Stimulated activated CD4-positive, alpha-beta T cell treated with anti-CD3 and anti-CD28 coated beads, Interleukin-2, amount 100 ng/mL, for 4 hours (primary cell): ENCODE measurements around the gene AP1S2.
"Not testable (repeated sequence)": the region's sequence is repeated elsewhere in the genome, so short reads cannot be mapped to it uniquely, and the experiment has no call there.

Experiments
- DNase-seq: peaks from one replicate; pipeline ENCODE4 v3.0.0-alpha.2; 2020; ENCODE audit warnings: low read depth

AP1S2 gene

DNA sequence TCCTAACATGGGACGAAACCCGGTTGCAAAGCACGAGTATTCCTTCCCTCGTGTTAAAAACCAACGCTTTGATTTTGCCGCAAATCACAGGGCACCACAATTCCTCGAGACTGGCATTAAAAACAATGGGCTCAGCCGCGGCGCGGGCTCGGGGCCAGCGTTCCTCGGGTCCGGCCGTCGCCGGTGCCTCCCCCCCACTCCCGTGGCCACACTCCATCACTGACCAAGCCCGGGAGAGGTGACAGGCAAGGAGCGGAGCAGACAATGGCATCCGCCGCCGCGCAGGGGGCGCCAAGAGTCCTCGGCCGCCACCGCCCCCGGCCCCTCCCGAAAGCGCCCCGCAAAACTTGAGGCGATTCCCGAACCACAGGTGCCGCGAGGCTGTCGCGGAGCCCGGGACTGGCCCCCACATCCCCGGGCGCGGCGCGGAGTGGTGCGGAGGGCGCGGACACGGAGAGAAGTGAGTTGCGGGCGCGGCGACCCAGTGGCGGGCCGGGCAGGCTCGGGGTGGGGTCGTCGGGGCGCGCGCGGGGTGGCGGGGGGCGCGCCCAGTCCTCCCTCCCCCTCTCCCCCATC is 445 bp downstream of the AP1S2 start:
- peak; percentile 15 for DNase-seq

DNA sequence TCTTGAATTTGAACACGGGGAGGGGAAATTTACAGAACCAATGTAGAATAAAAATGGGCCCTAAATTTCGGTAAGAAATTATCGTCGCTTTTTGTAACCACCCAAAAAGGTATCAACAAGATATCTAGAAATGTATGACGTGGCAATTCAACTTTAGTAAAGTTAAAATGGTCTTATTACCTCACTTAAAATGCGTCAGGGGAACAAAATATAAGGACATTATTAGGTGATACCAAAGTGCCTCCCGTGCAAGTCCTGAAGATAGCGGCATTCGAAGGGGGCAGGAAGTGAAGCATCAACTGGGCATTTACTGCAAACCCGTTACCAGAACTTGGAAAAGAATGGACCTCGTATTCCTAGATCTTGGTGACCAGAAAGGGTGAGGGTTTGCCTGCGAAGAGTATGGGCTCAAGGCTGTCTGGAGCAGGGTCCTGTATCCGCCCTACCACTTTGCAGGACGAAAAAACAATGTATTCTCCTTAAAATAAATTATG is 980 bp downstream of the AP1S2 start:
- DNase-seq = no peak

GRCh38 chrX:15849555-15849954 is 5.1 kb downstream of the AP1S2 start:
- DNase-seq = no peak

DNA sequence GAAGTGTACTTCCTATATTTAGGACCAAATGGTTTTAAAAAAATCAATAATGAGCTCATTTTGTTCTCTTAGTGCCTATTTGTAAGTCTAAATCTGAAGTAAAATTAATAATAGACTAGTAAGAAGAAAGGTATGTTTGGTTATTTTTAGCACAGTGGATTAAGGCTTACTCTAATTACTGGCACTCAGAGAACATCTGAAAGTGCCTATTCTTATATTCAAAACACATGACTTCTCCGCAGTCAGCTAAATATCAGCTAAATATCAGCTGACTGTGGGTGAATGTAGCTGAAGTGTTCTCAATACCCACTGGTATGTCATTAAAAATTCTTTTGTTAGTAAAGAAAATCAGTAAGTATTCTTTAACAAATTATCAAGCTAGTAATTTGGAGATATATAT is 6.0 kb downstream of the AP1S2 start:
- DNase-seq = no peak

GRCh38 chrX:15843960-15844359 is 10.7 kb downstream of the AP1S2 start:
- no peak for DNase-seq

DNA sequence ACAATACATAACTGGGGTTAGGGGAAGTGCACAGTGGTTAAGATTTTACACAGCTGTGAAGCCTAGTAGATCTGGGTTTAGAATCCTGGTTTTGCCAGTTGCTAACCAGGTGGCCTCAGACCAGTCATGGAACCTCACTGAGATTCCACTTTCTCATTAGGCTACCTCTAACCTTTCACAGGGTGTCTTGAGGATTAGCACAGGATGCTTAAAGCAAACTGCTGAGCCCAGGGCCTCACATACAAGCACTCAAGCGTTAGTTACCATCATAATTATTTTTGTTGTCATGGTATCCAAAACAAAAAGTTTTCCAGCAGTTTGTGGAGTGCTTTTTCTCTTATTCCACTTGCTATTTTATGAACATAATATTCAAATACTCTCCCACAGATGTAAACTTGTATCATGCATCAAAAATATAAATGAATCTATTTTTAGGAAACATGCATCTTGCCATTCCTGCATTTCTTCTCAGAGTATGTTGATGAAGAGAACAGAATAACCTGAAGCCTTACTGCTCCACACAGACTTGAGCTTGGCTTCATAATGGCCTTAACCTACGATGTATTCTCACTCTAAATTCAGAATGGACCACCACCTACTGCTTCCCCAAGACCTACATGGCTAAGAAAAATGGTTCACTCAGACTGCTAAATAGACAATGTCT is 12.6 kb downstream of the AP1S2 start:
- DNase-seq = no peak

GRCh38 chrX:15838017-15838416 is 16.6 kb downstream of the AP1S2 start:
- DNase-seq = no peak

- no peak for DNase-seq
Measured at GRCh38 chrX:15834827-15835595, 19.6 kb downstream of the AP1S2 start.

GRCh38 chrX:15834053-15834452 is 20.6 kb downstream of the AP1S2 start:
- no peak for DNase-seq

DNA sequence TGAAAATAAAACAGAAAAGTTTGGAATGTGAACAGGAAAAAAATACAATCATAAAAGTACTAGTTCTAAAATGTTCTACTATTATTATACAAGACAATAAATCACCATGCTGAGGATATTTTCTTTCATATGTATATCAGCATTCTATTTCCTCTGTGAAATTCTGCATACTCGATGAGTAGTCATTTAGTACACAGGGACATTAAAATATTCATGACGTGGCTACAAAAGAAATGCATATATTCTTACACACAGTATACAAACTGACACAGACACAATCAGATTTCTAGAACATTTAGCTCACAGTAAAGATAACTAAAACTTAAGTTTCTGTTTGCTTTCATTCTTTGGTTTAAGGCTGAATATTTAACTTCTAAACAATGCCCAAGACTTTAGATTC is 23.3 kb downstream of the AP1S2 start:
- not testable (repeated sequence) for DNase-seq

GRCh38 chrX:15829217-15829616 is 25.4 kb downstream of the AP1S2 start:
- no peak for DNase-seq

- no peak for DNase-seq
Measured at GRCh38 chrX:15825936-15826335, 28.7 kb downstream of the AP1S2 start.

GRCh38 chrX:15822922-15823321 is 31.7 kb downstream of the AP1S2 start:
- no peak for DNase-seq

DNA sequence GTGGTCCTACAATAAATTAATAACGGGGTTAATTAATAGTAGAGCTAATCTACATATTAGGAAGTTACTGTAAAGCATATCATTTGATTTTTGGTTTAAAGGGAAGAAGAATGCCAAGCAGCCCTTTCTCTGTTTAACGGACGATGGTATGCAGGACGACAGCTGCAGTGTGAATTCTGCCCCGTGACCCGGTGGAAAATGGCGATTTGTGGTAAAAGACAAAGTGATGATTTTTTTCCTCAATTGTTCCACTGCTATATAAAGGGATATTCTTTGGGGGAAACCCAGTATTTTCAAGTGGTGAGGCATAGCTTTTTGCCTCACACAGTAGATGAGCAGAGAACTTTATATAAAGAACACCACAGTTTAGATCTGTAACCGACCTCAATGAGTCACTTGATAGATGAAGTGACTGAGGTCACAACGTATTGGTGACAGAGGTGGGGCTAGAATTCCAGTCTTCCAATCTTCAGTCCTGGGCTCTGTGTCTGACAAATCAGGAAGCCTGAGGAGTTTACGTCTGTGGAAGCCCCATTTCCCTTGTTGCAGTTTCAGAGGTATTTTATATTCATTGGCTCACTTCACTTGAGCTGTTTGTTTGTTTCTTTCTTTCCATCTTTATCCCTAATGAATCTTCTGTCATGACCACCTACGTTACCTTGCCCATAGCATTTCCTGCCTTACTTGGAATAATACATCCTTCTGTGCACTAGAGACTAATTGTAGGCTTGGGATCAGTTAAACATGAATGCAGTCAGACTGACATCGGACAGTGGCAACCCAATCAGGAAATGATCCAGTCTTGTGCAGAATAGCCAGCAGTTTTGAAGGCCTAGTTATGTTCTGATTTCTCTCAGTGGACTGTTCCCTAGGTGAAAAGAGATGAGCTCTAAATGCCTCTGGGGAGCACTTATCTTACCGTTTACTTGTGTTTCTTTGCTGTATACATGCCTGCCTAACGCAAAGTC is 34.2 kb downstream of the AP1S2 start:
- DNase-seq = no peak

GRCh38 chrX:15816886-15817285 is 37.7 kb downstream of the AP1S2 start:
- DNase-seq = no peak

DNA sequence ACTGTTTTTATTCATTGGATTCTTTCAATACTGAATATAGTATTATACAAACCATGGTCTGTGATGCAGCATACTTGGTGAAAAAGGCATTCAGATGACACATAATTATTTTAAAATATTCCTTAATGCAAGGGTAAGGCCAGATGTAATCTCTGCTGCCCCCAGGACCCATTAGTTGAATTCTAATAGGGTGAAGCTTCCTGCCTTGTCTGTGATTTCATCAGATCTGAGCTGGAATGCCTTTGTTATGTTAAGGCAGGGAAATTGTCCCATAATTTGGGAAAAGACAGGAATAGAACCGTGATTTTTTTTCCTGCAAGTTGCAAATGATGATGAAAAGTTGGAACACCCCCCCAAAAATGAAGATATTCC is 38.2 kb downstream of the AP1S2 start:
- DNase-seq = no peak

DNA sequence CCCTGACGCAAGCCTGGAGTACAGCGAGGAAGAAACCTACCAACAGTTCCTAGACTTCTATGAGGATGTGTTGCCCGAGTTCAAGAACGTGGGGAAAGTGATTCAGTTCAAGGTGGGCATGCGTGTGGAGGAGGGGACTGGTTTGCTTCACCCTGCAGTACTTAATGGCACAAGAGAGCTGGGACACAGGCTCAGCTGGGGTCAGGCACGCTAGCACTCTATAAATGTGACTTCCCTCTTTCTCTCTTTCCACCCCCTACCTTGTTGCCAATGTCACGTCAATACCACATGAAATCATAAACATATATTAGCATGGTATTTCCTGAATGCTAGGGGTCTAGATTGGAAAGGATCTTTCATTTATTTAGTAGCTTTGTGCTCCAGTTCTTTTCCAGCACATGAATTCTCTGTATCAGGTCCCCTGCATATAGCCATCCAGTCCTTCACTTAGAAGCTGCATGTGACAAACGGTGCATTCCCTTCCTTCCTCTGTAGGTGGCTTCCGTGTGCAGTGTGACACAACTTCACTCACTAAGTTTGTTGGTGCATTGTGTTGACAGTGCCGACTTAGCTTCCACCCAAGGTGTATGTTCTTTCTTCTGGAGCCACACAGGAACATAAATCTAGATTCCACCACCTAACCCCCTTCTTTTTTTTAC is 38.7 kb downstream of the AP1S2 start:
- peak; percentile 1 for DNase-seq

DNA sequence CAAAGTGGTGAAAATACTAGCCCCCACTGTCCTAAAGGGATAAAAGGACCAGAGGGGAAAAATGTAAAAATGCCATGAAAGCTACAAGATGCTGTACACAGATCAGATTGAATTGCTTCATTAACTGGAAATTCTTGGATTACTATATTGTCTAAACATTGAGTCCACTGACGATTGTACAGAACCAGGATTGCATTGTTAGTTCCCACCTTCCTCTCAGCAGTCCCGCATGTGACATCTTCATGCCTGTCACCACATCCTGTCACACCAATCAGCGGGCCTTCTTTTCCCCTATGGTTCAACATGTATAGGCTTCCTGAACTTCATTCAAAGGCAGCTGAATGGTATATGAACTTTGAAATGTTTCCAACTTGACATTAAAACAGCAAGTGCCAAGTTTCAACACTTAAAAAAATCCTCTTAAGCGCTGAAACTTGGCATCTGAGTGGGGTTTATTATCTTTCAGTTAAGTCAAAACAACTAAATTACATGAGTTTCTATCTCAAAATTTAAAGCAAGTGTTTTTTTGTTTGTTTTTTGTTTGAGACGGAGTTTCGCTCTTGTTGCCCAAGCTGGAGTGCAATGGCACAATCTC is 39.7 kb downstream of the AP1S2 start:
- DNase-seq = no peak

DNA sequence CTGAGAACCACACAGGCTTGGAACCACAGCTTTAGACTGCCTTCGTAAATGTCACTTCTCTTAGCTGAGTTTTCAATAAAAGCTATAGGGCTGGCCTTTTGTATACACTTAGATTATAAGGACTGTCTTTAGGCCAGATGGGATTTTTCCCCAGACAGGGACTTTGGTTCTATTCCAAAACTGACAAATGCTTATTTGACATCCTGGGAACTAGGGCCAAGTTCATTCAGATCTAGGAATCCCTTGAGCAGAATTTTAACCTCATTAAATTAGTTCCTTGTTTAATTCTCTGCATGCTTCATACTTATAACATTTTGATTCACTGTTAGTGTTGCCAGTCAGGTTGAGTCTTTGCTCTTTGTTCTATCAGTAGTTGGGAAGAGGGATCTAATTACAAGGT is 41.2 kb downstream of the AP1S2 start:
- DNase-seq = no peak

GRCh38 chrX:15812192-15812938 is 42.2 kb downstream of the AP1S2 start:
- DNase-seq = no peak
